Uterus (tissue), 2 donors: ENCODE data around the gene FHIT.

Experiments used
- CTCF ChIP-seq, 4 experiments: fragments of 200-600 bp in 2 of 4; fragments of 450-650 bp in 2 of 4; sonication (generic) in 2 of 4; IDR thresholded peaks; one replicate each; pipeline ENCODE4 v1.5.1; 2016 to 2019; ENCODE audit warnings: antibody characterized with exemption in 4 of 4, mild to moderate bottlenecking in 2 of 4, moderate library complexity in 1 of 4
- POLR2A ChIP-seq, 2 donors: fragments of 450-650 bp; IDR thresholded peaks; one replicate each; pipeline ENCODE4 v1.6.1; 2016; ENCODE audit warnings: antibody characterized with exemption in 2 of 2, mild to moderate bottlenecking in 1 of 2, moderate library complexity in 1 of 2

GRCh38 chr3:59939826-59940426 lies 1311.3 kb downstream of the FHIT start:
- no peak for TF ChIP-seq CTCF (IDR thresholded peaks at IDR 0.05)
- TF ChIP-seq POLR2A (IDR thresholded peaks at IDR 0.05) = no peak
